ACHN (cell line): ENCODE data around the gene OLIG3.

Source experiments
- DNase-seq: peaks from one replicate; pipeline ENCODE4 v3.0.0-alpha.2; 2015
- in situ Hi-C: cut with HindIII; loops from 2 replicates; pipeline ENCODE4 v1.10.0; 2017; ENCODE audit warnings: low sequenced_read_pairs, low pct_ligation_motif_present, low pct_unique_long_range_greater_than_20kb

Gene OLIG3

DNA sequence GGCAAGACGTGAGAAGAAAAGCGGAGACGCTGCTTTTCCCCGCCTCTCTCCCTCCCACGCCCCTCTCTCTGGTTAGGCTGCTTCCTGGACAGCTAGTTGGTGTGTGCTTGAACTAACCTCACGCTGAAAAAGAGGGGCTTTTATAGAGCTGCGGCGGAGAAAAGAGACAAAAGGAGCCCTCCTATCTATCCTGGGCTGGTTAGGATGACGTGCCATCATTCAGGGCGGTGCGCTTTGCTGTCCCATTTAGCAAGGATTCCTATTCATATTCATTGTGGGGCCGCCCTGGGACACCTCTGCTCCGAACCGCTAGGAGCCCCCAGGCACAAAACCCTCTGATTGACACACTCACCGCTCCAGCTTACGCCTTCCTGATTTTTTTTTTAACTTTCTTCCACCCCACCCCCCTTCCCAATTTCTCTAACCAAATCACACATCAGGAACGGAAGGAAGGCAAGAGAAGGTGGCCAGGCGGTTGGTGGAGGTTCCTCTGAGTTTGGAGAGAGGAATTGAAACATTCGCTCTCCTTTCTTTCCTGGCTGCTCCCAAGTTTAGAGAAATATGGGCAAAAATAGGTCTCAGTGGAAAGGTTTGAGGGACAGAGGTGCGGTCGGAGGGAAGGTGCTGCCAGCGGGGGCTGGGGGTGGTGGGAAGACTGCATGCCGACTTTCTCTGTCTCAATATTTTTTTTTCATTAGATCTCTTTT is at the start of gene OLIG3:
TSS of gene OLIG3 (minus strand) at position 114 of the 707 bp plus-strand sequence. CDS start 224 bp downstream, outside the sequence.
- no peak for DNase-seq
- in situ Hi-C loops: no loop called here

GRCh38 chr6:137543114-137543513 is 48.9 kb upstream of the OLIG3 start:
- in situ Hi-C loops: no loop called here

GRCh38 chr6:137542713-137543112 is 48.5 kb upstream of the OLIG3 start:
- in situ Hi-C loops: no loop called here

More at GRCh38 chr6:137543114-137543513, 48.9 kb upstream of the OLIG3 start:
- no peak for DNase-seq

GRCh38 chr6:137541534-137542063 is 47.4 kb upstream of the OLIG3 start:
- in situ Hi-C loops: no loop called here
- DNase-seq: no peak

More at GRCh38 chr6:137542713-137543112, 48.5 kb upstream of the OLIG3 start:
- no peak for DNase-seq

DNA sequence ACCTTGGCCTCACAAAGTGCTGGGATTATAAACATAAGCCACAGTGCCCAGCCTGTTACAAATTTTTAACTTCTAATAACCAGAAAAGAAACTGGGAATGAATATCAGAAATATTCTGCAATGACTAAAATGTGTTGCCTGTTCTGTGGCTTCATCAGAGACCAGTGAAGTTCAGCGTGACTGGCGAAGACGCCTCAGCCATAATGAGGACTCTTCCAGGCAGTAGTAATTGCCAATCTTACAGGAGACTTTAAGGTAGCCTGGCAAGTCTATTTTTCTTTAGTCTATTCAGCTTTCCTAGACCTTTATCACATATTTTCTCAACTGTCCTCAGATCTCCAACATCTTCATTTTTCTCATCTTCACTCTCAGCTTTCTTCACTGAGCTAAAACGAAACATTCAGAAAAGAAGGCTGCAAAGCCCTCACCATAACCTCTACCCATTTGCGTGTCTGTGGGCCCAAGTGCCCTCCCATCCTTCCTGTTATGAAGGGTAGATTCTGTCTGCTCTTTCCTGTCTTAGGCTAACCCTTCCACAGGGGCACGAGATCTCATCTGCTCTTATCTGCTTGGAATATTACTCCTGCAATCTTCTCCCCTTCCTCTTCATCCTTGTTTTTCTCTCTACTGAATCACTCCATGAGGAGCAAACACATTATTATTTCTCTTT is 42.0 kb upstream of the OLIG3 start:
- DNase-seq: no peak

DNA sequence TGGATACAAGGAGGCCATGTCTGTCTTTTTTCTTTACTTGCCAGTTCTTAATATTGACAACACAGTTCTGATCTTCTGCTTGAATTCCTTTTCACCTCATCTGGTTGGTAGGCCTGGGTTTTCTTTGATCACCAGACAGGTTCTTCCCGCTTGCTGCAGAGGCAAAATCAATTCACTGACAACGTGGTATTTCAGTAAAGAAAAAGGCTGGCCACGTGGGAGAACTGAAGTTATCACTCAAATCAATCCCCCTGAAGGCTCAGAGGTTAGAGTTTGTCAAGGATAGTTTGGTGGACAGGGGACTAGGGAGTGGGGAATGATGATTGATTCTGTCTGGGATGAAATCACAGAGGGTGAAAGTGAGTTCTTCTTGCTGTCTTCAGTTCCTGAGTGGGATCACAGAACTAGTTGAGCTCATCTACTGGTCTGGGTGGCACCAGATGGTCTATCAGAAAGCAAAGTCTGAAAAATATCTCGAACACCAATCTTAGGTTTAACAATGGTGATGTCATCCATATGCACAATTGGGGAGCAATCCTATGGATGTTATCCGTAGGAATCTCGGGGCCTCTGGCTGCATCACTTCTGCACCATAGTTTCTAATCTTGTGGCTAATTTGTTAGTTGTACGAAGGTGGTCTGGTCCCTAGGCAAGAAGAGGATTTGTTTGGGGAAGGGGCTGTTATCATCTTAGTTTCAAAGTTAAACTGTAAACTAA is 37.3 kb upstream of the OLIG3 start:
- in situ Hi-C loops: no loop called here
- no peak for DNase-seq

More for the DNA sequence above, 42.0 kb upstream of the OLIG3 start:
- in situ Hi-C loops: no loop called here

GRCh38 chr6:137530404-137530803 is 36.2 kb upstream of the OLIG3 start:
- in situ Hi-C loops: no loop called here
- no peak for DNase-seq

- in situ Hi-C loops: no loop called here
- DNase-seq: peak; percentile 15
Observed at GRCh38 chr6:137522831-137523230, 28.6 kb upstream of the OLIG3 start.

DNA sequence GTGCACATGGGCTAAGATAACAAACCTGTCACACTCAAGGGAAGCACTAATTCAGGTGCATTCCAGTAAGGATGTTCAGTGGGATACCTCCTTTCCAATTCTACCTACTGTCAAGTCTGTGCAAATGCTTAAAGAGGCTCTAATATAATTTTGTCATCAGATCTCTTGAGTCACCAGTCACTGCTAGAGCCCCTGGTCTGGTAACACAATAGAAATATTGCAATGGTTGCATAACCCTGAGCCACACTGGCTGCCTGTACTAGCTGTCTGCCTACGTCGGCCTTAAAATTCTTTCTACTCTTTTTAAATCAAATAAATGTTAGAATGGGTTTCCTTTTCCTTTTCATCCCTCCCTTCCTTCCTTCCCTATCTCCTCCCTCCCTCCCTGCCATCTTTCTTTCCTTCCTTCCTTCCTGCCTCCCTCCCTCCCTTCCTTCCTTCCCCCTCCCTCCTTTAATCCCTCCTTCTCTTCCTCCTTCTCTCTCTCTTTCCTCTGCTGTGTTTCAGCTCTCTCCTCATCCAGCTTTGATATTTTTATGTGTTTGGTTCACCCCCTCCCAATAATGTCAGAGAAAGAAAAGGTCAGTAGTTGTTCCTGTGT is 28.1 kb upstream of the OLIG3 start:
- in situ Hi-C loops: no loop called here
- DNase-seq: no peak

GRCh38 chr6:137520520-137520919 is 26.3 kb upstream of the OLIG3 start:
- no peak for DNase-seq
- in situ Hi-C loops: no loop called here

DNA sequence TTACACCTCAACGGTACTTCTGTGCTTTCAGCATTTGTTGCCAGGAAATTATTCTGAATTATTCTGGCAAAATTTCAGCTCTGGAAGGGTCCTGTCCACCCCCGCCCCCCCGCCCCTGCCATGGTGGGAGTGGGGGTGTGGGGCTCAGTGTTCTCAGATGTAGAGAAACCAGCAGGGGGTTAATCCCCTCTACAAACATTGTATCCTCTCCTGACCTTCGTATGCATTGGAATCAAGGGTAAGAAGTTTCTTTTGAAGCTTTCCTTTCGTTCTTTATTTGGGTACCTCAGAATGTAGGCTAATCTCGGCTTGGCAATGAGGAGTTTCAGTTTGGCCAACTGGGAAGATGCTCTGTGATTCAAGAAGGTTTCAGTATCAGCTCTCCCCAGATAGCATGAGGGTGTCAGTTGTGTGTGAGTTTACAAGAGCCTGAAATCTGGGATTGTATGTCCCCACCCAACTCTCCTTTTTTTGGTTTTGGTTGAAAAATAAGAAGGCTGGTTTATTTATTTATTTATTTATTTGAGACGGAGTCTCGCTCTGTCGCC is 25.5 kb upstream of the OLIG3 start:
- in situ Hi-C loops: no loop called here
- DNase-seq: no peak

- in situ Hi-C loops: no loop called here
- DNase-seq: no peak
Observed at GRCh38 chr6:137518386-137518983, 24.3 kb upstream of the OLIG3 start.

DNA sequence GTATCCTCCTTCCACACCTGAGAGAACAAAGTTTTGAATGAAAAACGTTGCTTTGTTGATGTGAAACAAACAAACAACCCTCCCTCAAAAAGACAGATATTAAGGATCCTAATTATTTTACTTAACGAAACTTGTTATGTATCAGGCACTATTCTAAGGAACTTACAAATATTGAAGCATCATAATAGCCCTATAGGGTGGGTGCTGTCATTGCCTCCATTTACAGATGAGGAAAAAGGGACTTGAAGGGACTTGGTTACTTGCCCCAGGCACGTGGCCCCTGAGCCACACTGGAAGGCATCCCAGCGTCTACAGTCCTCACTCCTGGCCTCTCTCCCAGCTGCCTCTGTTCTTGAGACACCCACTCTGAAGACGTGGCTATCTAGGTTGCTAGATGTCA is 20.2 kb upstream of the OLIG3 start:
- in situ Hi-C loops: no loop called here
- DNase-seq: no peak

- DNase-seq: no peak
- in situ Hi-C loops: no loop called here
Observed at GRCh38 chr6:137512757-137513605, 18.8 kb upstream of the OLIG3 start.

DNA sequence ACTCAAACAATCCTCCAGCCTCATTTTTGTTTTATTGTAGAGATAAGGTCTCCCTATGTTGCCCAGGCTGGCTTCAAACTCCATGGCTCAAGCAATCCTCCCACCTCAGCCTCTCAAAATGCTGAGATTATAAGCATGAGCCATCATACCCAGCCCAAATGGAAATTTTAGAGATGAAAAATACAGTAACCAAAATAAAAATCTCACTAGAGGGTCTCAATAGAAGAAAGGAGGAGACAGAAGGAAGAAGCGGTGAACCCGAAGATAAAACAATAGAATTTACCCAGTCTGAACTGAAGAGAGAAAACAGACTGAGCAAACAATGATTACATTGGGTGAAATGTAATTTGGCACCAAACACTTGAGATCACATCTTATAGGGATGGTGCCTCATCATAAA is 16.7 kb upstream of the OLIG3 start:
- DNase-seq: no peak
- in situ Hi-C loops: no loop called here

- no peak for DNase-seq
- in situ Hi-C loops: no loop called here
Observed at GRCh38 chr6:137498481-137499190, 4.4 kb upstream of the OLIG3 start.
